Mucosa of stomach (tissue), 1 donor: ENCODE results near the gene TAB2.

Source experiments
- H3K27me3 ChIP-seq: one replicate; pipeline ENCODE4 v1.7.0; 2013; ENCODE audit warnings: mild to moderate bottlenecking, low read length; ENCODE audit not compliant: control insufficient read depth, insufficient read depth
- H3K36me3 ChIP-seq: one replicate; pipeline ENCODE4 v1.7.0; 2013; ENCODE audit warnings: low read length; ENCODE audit not compliant: control insufficient read depth, insufficient read depth
- H3K4me1 ChIP-seq: one replicate; pipeline ENCODE4 v1.7.0; 2013; ENCODE audit warnings: mild to moderate bottlenecking, low read length; ENCODE audit not compliant: control insufficient read depth, insufficient read depth
- H3K4me3 ChIP-seq: one replicate; pipeline ENCODE4 v1.7.0; 2013; ENCODE audit warnings: low read length
- H3K9ac ChIP-seq: one replicate; pipeline ENCODE4 v1.7.0; 2013; ENCODE audit warnings: mild to moderate bottlenecking, low read length, moderate library complexity
- H3K9me3 ChIP-seq: one replicate; pipeline ENCODE4 v1.7.0; 2013; ENCODE audit warnings: mild to moderate bottlenecking, low read length, moderate library complexity; ENCODE audit not compliant: control insufficient read depth
- donor health status: Pancreatic carcinoma.

Gene TAB2

DNA sequence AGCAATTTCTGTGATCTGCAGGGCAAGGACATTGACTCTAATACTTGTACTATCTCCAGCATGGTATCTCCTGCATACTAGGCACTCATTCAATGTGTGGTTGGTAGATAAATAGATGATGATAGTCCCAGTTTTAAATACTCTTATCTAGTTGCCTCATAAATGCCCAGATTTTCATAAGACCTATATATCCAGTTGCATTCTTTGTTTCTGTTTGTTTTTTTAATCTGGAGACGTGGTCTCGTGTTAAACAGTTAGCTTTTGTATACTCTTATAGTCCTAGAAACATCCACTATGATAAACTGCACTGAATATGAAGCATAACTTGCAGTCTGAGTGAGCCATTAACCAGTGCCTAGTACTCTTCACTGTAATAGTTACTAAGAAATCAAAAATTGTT lies 47.0 kb downstream of the TAB2 start:
- Histone ChIP-seq H3K9ac (no peak overlapping the region), H3K4me3 (no peak overlapping the region), H3K27me3 (no peaks in the 10 kb centered on the region), H3K4me1 (peaks cover 5% of the 10 kb centered on the region), H3K36me3 (no peaks in the 10 kb centered on the region), H3K9me3 (no peaks in the 10 kb centered on the region)

DNA sequence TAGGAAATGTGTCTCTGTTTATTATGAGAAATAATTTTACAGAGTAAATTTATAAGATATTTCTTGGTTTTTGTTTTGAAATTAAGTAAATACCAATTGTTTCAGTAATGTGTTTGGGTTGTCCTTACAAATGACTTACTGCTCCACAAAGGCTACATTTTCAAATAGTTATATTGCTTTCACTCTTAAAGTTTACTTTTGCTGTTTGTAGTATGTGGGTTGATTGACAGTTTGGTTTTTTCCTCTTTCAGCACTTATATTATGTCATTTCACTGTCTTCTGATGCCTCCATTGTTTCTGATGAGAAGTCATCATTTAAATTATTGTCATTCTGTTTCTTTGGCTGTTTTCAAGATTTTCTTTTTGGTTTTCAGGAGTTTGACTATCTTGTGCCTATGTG lies 47.7 kb downstream of the TAB2 start:
- H3K27me3 ChIP-seq, result no peaks in the 10 kb centered on the region
- H3K9me3 ChIP-seq, result no peaks in the 10 kb centered on the region
- H3K4me3 ChIP-seq, result no peak overlapping the region
- H3K9ac ChIP-seq, result no peak overlapping the region
- H3K4me1 ChIP-seq, result peaks cover 5% of the 10 kb centered on the region
- no peaks in the 10 kb centered on the region for H3K36me3 ChIP-seq

DNA sequence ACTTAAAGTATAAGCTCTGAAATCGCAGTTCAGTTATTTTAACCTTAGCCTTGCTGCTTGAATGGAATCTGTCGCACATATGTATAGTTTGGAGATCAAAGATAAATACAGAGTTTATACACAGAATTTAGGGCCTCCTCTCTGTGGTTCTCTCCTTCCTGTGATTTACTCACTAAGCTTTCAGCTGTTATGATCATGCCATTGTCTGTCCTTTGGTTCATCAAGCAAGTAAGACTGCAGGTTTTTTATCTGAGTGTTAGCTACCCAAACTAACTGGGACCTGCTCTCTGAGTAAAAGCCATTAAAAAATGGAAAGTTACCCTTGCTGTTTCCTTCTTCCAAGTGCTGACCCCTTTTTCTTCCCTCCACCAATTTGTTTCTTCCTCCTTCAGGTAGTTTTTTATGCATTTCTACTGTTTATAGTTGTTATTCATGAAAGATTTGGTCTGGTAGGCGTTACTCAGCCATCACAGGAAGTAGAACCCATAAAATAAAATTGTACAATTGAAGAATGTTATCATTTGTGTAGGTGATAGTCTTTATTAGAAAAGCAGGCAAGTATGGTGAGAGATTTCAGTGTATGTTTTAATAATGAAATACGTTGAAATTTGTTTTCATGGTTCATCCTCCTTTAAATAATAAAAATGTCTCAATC lies 48.9 kb downstream of the TAB2 start:
- Histone ChIP-seq H3K9ac (no peak overlapping the region), H3K4me1 (peaks cover 5% of the 10 kb centered on the region), H3K36me3 (no peaks in the 10 kb centered on the region), H3K9me3 (no peaks in the 10 kb centered on the region), H3K27me3 (no peaks in the 10 kb centered on the region), H3K4me3 (no peak overlapping the region)

DNA sequence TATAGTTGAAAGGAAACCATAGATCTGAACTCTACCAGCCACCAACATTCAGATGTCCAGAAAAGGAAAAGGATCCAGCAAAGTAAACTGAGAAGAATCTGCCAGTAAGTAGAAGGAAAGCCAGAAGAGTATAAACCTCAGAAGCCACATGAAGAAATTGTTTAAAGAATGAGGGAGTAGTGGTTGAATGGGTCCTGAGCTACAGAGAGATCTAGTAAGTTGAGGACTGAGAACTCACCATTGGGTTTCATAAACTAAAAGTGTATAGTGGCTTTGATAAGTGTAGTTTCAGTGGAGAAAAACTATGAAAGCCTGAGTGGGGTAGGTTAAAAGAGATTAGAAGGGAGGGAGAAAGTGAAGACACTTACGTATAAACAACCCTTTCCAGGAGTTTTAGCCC lies 50.6 kb downstream of the TAB2 start:
- Histone ChIP-seq H3K4me3 (no peak overlapping the region), H3K27me3 (no peaks in the 10 kb centered on the region)

DNA sequence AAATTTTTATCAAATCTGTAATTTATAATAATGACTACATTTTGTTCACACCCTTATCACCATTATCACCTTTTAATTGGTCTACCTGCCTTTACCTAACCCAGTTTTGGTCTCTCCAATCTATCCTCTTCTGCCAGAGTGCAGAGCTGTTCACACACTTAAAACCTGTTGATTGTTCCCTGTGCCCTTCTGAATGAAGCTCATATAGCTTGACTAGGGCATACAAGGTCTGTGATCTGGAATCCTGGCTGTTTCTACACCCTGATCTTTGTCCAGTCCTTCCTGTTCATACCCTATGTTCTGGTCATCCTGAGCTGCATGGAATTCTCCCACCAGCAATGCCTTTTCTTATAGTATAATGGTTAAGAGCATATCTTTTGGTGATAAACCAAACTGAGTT lies 53.6 kb downstream of the TAB2 start:
- Histone ChIP-seq H3K4me3 (no peak overlapping the region), H3K9me3 (no peaks in the 10 kb centered on the region), H3K9ac (no peak overlapping the region), H3K36me3 (no peaks in the 10 kb centered on the region), H3K4me1 (peaks cover 4% of the 10 kb centered on the region), H3K27me3 (no peaks in the 10 kb centered on the region)

More for the DNA sequence above, 50.6 kb downstream of the TAB2 start:
- no peaks in the 10 kb centered on the region for H3K36me3 ChIP-seq
- peaks cover 5% of the 10 kb centered on the region for H3K4me1 ChIP-seq
- H3K9ac ChIP-seq, result no peak overlapping the region
- H3K9me3 ChIP-seq, result no peaks in the 10 kb centered on the region

DNA sequence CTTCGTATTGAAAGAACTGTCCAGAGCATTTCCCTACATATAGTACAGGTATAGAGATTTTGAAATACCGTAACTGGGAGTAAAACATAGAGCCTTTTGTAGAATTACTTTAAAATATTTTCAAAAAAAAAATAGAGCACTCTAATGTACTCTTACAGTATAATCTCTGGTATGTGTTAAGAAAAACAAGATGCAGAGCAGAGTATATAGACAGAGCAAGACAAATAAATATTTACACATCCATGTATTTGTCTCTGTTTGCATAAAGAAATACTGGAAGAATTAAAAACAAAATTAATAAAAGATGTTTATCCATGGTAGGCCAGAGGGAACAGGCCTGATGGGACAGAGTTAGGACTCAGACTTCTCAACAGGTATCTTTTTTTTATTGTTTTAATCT lies 54.5 kb downstream of the TAB2 start:
- no peaks in the 10 kb centered on the region for H3K4me1 ChIP-seq
- no peaks in the 10 kb centered on the region for H3K9me3 ChIP-seq
- no peaks in the 10 kb centered on the region for H3K36me3 ChIP-seq
- no peak overlapping the region for H3K4me3 ChIP-seq
- H3K9ac ChIP-seq, result no peak overlapping the region
- H3K27me3 ChIP-seq, result no peaks in the 10 kb centered on the region

DNA sequence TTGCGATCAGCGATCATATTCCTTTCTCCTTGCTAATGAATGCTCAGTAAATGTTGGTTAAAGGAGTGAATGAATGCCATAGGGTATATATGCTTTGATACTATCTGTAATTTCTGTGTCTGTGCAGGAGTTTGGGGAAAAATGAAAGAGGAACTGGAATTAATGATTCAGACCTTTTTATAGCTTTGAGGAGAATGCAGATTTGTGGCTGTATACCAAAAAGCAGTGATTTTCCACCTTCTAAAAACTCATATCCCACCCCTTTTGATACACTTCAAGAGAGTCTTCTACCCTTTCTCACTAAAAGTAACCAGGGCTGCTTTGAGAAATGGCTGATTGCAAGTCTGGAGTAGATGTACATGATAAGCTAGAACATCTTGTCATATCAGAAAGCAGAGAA lies 56.0 kb downstream of the TAB2 start:
- Histone ChIP-seq H3K4me1 (no peaks in the 10 kb centered on the region), H3K27me3 (no peaks in the 10 kb centered on the region), H3K4me3 (no peak overlapping the region), H3K36me3 (no peaks in the 10 kb centered on the region), H3K9ac (no peak overlapping the region), H3K9me3 (no peaks in the 10 kb centered on the region)

DNA sequence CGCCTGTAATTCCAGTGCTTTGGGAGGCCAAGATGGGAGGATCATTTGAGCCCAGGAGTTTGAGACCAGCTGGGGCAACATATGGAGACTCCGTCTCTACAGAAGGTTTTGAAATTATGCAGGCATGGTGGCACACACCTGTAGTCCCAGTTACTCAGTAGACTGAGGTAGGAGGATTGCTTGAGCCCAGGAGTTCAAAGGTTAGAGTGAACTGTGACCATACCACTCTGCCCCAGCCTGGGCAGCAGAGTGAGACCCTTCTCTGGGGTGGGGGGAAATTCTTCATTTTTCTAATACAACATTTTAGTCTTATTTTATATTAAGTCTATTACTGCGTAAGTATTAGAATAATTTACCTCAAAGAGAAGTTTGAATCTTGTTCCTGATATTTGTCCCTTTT lies 62.5 kb downstream of the TAB2 start:
- H3K27me3 ChIP-seq, result no peaks in the 10 kb centered on the region

DNA sequence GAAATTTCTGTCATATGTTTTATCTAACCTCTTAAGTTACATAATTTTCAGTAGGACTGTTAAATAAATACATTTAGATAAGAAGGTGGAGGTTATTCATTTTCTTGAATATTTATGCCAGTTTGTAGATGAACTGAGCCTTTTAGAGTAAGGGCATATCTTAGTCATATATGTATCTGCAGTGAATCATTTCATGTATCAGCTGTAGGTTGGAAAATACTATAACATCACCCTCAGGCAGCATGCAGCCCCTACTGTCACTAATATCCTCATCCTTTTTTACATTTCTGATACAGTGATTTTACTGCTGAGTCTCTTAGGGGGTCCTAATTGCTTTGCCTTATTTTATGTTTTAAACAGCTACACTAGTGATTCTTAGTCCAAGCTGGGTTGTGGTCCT lies 63.0 kb downstream of the TAB2 start:
- Histone ChIP-seq H3K4me1 (no peaks in the 10 kb centered on the region), H3K9ac (no peak overlapping the region), H3K9me3 (no peaks in the 10 kb centered on the region), H3K4me3 (no peak overlapping the region), H3K36me3 (no peaks in the 10 kb centered on the region), H3K27me3 (no peaks in the 10 kb centered on the region)

More for the DNA sequence above, 62.5 kb downstream of the TAB2 start:
- H3K9me3 ChIP-seq, result no peaks in the 10 kb centered on the region
- H3K9ac ChIP-seq, result no peak overlapping the region
- no peaks in the 10 kb centered on the region for H3K36me3 ChIP-seq
- no peaks in the 10 kb centered on the region for H3K4me1 ChIP-seq
- no peak overlapping the region for H3K4me3 ChIP-seq

DNA sequence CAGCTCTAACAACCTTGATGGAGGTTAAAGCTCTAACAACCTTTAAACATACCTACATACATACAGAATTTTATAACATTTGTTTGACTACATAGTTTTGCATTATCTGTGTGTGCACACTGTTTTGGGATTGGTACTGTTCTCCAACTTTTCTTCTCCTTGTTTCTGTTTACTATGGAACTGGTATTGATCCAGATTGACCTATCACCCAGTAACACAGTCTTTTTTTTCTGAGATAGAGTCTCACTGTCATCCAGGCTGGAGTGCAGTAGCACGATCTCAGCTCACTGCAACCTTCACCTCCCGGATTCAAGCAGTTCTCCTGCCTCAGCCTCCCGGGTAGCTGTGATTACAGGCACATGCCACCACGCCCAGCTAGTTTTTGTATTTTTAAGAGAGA lies 65.9 kb downstream of the TAB2 start:
- Histone ChIP-seq H3K36me3 (no peaks in the 10 kb centered on the region), H3K9me3 (no peaks in the 10 kb centered on the region)

DNA sequence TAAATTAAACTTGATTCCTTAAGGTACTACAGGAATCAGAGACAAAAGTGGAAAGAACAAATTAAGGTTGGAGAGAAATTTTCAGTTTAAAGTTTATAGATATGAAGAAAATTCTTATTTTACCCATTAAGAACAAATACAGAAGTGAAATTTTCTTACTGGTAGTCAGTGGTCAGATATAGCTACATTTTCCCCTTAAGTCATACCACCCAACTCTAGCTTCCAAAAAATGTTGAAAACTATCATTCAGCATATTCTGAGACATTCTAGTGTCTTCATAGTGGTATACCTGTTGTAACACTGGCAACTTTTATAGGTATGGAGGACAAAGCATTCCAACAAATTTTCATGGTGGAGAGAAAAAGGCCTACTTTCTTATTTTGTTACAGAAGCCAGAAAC lies 67.0 kb downstream of the TAB2 start:
- Histone ChIP-seq H3K4me1 (peaks cover 8% of the 10 kb centered on the region), H3K4me3 (no peak overlapping the region), H3K9ac (no peak overlapping the region), H3K36me3 (no peaks in the 10 kb centered on the region), H3K27me3 (no peaks in the 10 kb centered on the region), H3K9me3 (no peaks in the 10 kb centered on the region)

More for the DNA sequence above, 65.9 kb downstream of the TAB2 start:
- H3K4me1 ChIP-seq, result peaks cover 7% of the 10 kb centered on the region
- H3K27me3 ChIP-seq, result no peaks in the 10 kb centered on the region
- no peak overlapping the region for H3K9ac ChIP-seq
- H3K4me3 ChIP-seq, result no peak overlapping the region

DNA sequence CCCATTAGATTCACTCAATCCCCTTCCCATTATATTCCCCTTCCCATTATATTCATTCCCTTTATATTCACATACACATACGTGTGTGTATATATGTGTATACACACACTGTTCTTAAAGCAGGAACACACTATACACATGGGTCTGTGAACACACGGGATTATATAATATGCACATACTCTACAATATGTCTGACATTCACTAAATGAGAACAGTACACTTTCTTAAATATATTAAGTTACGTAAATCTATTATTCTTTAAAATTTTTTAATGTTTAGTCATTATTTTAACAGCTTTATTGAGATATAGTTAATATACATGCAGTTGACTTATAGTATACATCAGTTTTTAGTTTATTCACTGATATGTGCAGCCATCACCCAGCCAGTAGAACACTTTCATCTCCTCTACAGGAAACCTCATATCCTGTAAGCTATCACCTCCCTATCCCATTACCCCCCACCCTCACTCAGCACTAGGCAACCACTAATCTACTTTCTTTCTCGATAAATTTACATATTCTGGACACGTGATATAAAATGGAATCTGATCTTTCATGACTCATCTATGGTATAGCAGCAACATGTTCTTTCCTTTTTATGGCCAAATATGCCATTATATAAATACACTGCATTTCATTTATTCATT lies 68.6 kb downstream of the TAB2 start:
- no peak overlapping the region for H3K4me3 ChIP-seq
- no peaks in the 10 kb centered on the region for H3K36me3 ChIP-seq
- no peaks in the 10 kb centered on the region for H3K9me3 ChIP-seq
- no peaks in the 10 kb centered on the region for H3K27me3 ChIP-seq
- peaks cover 8% of the 10 kb centered on the region for H3K4me1 ChIP-seq
- H3K9ac ChIP-seq, result no peak overlapping the region
